ENCODE measurements around the gene CNPY4.

CNPY4 gene

GRCh38 chr7:100091411-100092181 is 27.8 kb upstream of the CNPY4 start:
- DNase-seq (ENCODE audit: extremely low read depth in 1 of 2, low read depth in 1 of 2), result no peak

DNA sequence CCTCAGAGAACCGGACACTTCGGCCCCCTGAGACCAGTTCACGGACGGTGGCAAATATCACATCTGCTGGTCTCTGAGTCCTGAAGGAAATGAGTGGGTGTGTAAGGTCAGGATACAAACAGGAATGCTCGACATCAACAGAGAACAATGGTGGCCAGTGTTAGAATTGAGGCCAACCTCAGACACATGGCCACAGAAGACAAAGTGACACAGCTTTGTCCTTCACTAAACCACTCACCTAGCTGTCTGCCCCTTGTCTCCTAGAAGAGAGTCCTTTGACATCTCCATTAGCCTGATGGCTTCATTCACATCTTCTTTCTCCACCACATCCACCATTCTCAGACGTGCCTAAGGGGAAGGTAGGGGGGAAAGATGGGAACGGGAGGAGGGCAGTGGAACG is 26.4 kb upstream of the CNPY4 start:
- DNase-seq (ENCODE audit: extremely low read depth in 1 of 2, low read depth in 1 of 2), result no peak

DNA sequence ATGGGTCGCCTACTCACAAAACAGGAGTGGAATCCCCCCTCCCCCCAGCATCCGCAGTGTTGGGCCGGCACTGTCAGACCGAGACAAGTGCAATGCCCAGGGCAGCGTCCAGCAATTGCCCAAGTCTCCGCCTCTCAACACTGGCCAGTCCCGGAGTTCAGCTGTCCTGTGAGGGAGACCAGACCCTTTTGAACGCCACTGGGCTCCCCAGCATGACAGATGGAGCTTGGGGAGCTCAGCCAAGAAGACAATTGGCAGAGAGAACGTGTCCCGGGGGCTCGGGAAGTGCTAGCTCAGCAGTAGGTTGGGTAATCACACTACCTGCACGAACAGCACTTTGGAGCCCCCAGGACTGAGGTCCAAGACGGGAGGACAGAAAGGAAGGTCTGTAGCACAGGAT is 25.9 kb upstream of the CNPY4 start:
- no peak for DNase-seq (ENCODE audit: extremely low read depth in 1 of 2, low read depth in 1 of 2)

DNA sequence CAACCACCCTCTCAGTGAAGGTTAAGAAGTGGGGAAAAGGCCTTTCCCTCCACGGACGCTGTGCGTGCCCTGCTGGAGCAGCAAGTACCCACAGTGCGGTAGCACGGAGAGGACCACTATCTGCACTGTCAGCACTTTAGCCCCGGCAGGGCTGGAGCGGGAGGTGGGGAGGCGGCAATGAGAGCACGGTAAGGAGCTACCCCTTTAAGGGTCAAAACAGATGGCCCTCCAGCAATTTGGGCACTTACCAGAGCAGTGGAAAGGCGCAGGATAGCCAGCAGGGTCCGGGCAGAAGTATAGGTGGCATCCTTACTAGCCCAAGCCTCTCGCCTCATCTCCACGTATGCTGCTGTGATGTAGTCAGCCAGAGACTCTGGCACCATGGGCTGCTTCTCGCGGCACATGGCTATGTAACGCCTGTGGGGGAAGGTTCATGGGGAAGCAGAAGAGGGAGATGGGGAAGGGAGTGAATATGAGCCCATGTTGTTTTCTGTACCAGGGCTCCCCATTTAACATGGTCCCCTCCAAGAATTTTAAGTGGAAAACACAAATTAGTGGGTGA is 25.4 kb upstream of the CNPY4 start:
- no peak for DNase-seq (ENCODE audit: extremely low read depth in 1 of 2, low read depth in 1 of 2)

- DNase-seq (ENCODE audit: extremely low read depth in 1 of 2, low read depth in 1 of 2), result no peak
Measured at GRCh38 chr7:100095289-100095688, 24.1 kb upstream of the CNPY4 start.

GRCh38 chr7:100095704-100096103 is 23.7 kb upstream of the CNPY4 start:
- no peak for DNase-seq (ENCODE audit: extremely low read depth in 1 of 2, low read depth in 1 of 2)

- no peak for DNase-seq (ENCODE audit: extremely low read depth in 1 of 2, low read depth in 1 of 2)
Measured at GRCh38 chr7:100098913-100099312, 20.5 kb upstream of the CNPY4 start.

GRCh38 chr7:100099452-100099851 is 20.0 kb upstream of the CNPY4 start:
- no peak for DNase-seq (ENCODE audit: extremely low read depth in 1 of 2, low read depth in 1 of 2)

DNA sequence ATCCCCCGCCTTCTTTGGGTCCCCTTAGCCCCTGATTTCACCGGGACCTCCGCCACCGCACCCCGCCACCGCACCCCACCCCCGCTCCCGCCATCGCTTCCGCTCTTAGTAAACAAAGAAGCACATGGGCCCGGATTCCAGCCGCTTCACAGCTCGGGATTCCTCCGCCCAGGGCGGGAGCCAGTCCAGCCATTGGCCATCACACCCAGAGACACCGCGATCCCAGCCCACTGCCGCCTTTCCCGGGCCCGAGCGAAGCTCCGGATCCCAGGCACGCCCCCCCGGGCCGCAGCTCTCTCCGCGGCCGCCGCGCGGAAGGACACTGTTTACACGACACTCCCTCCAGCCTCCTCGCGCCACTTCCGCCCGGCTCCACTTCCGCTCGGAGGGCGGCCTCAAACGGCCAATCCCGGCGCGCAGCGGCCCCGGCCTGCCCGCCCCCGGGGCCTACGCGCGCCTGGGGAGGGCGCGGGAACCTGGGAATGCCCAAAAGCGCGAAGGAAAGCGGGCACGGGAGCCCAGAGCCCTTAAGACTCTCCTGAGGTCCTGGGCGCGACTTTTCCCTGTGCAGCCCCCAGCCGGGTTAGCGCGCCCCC is 18.9 kb upstream of the CNPY4 start:
- peak; percentile 42 to 74 for DNase-seq (ENCODE audit: extremely low read depth in 1 of 2, low read depth in 1 of 2)

DNA sequence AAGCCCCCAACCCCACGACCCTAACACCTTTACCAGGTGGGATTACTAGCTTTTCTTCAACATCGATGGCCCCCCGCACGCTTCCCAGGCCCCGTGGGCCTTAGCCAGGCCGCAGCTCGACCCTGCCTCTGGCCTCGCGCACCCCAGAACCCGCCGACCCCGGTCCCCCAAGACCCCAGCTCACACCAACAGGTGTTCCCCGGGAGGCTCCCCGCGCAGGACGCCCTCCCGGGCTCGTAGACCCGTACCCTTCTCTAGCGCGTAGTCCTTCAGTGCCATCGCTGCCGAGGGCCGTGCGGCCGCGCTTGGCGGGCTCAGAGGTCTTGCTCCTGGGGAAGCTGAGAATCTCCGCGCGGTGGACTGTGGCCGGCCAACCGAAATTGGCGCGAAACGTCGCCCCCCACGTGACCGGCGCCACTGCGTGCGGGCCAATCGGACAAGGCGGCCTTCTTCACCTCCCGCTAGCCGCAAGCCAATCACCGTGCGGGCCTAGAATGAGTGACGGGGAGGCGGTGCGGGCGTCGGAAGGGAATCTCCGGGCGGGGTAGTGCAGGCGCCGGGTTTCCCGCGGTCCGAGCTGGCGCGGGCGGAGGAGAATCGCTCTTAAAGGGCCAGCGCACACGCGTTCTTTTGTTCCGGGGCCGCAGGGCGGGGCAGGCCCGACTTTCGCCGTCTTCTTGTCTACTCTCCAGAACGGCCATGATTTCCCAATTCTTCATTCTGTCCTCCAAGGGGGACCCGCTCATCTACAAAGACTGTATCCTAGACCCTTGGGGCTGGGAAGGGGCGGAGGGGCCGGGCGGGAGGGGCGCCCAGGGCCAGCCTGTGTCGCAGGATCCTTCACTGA is 18.2 kb upstream of the CNPY4 start, which contains the start of the genes AP4M1 and MCM7:
Gene AP4M1 (plus strand): TSS at position 628 of the 847 bp plus-strand sequence. CDS start 72 bp downstream, at position 700.
Gene MCM7 (minus strand): TSS at position 382 of the 847 bp plus-strand sequence. CDS start 103 bp downstream, at position 279.
- peak; percentile 85 to 93 for DNase-seq (ENCODE audit: extremely low read depth in 1 of 2, low read depth in 1 of 2)

- no peak for DNase-seq (ENCODE audit: extremely low read depth in 1 of 2, low read depth in 1 of 2)
Measured at GRCh38 chr7:100102950-100103840, 16.2 kb upstream of the CNPY4 start.

DNA sequence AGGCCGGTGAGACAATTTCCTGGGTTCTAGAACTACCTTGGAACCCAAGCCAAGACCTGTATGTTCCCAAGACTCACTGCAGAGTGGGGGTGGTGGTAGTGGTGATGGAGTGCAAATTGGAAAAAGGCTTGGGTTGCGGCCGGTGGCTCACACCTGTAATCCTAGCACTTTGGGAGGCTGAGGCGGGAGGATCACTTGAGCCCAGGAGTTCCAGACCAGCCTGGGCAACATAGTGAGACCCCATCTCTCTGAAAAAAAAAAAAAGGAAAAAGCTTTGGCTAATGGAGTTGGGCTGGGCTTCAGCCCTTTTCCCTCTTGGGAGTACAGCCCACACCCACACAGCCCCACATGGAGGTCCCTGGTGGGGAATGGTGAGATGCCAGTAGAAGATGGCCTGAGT is 13.9 kb upstream of the CNPY4 start:
- no peak for DNase-seq (ENCODE audit: extremely low read depth in 1 of 2, low read depth in 1 of 2)

DNA sequence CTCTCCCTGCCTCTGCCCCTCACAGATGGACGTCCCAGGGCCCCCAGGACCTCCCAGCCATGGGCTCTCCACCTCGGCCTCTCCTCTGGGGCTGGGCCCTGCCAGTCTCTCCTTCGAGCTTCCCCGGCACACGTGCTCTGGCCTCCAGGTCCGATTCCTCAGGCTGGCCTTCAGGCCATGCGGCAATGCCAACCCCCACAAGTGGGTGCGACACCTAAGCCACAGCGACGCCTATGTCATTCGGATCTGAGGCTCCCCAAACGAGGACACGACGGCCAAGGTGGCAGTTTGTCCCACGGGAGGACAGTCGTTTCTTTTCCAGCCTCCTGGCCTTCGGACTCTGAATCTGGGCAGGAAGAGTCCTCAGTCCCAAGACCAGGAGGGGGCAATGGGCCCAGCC is 12.8 kb upstream of the CNPY4 start:
- DNase-seq (ENCODE audit: extremely low read depth in 1 of 2, low read depth in 1 of 2), result no peak

DNA sequence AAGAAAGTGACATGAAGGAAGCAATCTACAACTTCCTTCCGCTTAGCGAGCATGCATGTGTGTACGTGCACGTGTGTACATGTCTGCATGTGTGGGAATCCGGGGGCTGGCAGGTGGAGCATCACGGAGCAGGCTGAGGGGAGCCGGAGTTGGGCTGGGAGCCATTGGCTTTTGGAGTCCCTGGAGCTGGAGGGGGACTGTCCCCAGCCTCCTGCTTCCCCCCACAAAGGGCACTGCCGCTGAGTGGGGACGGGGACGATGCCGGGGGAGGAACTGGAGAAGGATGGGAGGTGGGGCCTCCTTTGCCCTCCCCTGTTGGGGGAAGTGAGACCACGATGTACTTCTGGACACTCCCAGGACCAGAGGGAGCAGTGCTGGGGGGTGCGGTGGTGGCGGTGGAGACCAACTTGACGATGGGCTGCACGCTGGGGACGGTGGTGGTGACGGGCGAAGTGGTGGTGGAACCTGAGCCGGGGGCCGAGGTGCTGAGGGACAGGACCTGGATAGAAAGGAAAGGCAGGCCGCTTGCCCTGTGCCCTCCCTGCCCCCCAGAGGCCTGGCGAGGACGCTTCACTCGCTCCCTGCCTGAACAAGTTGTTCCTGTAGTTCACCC is 12.2 kb upstream of the CNPY4 start:
- DNase-seq (ENCODE audit: extremely low read depth in 1 of 2, low read depth in 1 of 2), result no peak

- no peak for DNase-seq (ENCODE audit: extremely low read depth in 1 of 2, low read depth in 1 of 2)
Measured at GRCh38 chr7:100107890-100108289, 11.5 kb upstream of the CNPY4 start.

DNA sequence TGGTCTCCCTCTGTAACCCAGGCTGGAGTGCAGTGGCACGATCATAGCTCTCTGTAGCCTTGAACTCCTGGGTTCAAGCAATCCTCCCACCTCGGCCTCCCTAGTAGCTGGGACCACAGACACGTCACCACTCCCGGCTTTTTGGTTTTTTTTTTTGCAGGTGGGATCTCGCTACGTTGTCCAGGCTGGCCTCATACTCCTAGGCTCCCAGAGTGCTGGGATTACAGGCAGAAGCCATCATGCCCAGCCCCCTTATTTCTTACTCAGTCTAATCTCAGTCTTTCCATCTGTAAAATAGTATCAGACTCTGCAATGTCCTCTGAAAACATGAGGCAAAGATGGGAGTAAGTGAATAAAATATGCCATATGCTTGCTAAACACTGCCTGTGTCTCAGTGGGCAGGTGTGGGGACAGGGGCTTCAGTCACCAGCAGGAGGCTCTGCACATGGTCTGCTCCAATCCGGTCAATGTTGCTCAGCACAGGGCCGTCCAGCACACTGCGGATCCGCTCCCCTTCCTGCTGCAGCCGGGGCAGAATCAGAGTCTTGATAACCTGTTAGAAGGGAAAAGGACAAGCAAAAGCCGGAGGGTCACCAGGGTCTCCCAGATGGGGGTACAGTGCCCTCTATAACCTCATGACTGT is 9.8 kb upstream of the CNPY4 start:
- DNase-seq (ENCODE audit: extremely low read depth in 1 of 2, low read depth in 1 of 2), result no peak

DNA sequence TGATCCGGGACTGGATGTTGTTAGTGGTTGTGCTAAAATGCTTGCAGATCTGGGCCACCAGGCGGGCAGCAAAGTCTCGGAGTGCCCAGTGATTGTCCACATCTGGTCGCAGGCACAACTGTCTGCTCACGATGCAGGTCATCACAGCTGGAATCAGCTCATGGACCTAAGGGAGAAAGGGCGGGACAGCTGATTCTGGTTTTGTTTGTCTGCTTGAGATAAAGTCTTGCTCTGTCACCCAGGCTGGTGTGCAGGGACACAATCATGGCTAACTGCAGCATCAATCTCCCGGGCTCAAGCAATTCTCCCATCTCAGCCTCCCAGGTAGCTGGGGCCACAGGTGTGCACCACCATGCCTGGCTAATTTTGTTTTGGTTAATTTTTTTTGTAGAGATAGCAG is 8.3 kb upstream of the CNPY4 start:
- no peak for DNase-seq (ENCODE audit: extremely low read depth in 1 of 2, low read depth in 1 of 2)

DNA sequence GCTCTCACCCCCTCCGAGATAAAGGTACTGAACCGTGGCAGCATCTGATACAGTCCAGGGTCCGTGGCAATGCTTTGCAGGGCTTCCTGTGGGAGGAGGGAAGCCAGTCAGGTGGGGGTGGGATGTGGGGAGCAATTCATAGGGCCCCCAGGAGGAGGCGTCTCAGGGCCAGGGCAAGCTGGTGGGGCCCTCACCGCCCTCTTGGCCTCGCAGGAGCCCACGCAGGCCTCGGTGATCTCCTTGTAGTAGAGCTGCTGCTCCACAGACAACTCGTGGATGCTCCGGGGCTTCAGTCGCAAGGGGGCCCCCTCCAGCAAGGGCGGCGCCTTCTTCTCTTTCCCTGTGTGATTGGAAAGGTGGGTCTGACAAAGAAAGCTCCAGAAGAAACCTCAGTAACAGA is 7.5 kb upstream of the CNPY4 start:
- no peak for DNase-seq (ENCODE audit: extremely low read depth in 1 of 2, low read depth in 1 of 2)

DNA sequence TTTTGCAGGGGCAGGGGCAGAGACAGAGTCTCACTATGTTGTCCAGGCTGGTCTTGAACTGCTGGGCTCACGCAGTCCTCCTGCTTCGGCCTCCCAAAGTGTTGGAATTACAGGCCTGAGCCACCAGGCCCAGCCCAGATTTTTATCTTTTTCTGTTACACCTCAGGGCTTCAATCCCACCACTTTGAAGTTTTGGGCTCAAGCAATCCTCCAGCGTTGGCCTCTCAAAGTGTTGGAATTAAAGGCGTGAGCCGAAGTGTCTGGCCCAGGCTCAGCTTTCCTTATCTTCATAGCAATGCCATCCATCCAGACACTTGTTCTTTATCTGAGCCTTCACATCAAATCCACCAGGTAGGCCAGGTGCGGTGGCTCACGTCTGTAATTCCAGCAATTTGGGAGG is 4.4 kb upstream of the CNPY4 start:
- DNase-seq (ENCODE audit: extremely low read depth in 1 of 2, low read depth in 1 of 2), result no peak

Measured in activated CD8-positive, alpha-beta memory T cell treated with anti-CD3 and anti-CD28 coated beads for 1 hour (primary cell).